ENCODE data around the gene SYTL2. TPM values are rescaled to one million over a fixed set of nuclear protein-coding genes. Genes with fewer than 3 reads are reported as not detected.

SYTL2 gene
- total RNA-seq, 1 donor from 2014 or later = 25.7 TPM

- DNase-seq (ENCODE audit: low read depth) = no peak
- TF ChIP-seq CTCF (conservative IDR thresholded peaks at IDR 0.05; ENCODE audit: low read depth, low read length) = no peak
- no peak overlapping the region for H3K4me3 ChIP-seq (ENCODE audit: low read depth, low read length)
Observed at GRCh38 chr11:85709941-85710702, 100.8 kb downstream of the SYTL2 start.

GRCh38 chr11:85705800-85706199, 105.1 kb downstream of the SYTL2 start:
- no peak for TF ChIP-seq CTCF (conservative IDR thresholded peaks at IDR 0.05; ENCODE audit: low read depth, low read length)
- H3K4me3 ChIP-seq (ENCODE audit: low read depth, low read length) = no peak overlapping the region
- DNase-seq (ENCODE audit: low read depth) = no peak

- no peak overlapping the region for H3K4me3 ChIP-seq (ENCODE audit: low read depth, low read length)
- DNase-seq (ENCODE audit: low read depth) = no peak
- TF ChIP-seq CTCF (conservative IDR thresholded peaks at IDR 0.05; ENCODE audit: low read depth, low read length) = no peak
Observed at GRCh38 chr11:85704967-85705366, 106.0 kb downstream of the SYTL2 start.

- TF ChIP-seq CTCF (conservative IDR thresholded peaks at IDR 0.05; ENCODE audit: low read depth, low read length) = no peak
- no peak for DNase-seq (ENCODE audit: low read depth)
- H3K4me3 ChIP-seq (ENCODE audit: low read depth, low read length) = no peak overlapping the region
Observed at GRCh38 chr11:85699957-85700741, 110.8 kb downstream of the SYTL2 start.

- TF ChIP-seq CTCF (conservative IDR thresholded peaks at IDR 0.05; ENCODE audit: low read depth, low read length) = no peak
- DNase-seq (ENCODE audit: low read depth) = no peak
- H3K4me3 ChIP-seq (ENCODE audit: low read depth, low read length) = no peak overlapping the region
Observed at GRCh38 chr11:85698195-85698594, 112.7 kb downstream of the SYTL2 start.

- no peak overlapping the region for H3K4me3 ChIP-seq (ENCODE audit: low read depth, low read length)
- TF ChIP-seq CTCF (conservative IDR thresholded peaks at IDR 0.05; ENCODE audit: low read depth, low read length) = no peak
- DNase-seq (ENCODE audit: low read depth) = no peak
Observed at GRCh38 chr11:85697747-85698146, 113.2 kb downstream of the SYTL2 start.

Data from epithelial cell of proximal tubule (primary cell).